Right lobe of liver (tissue), 4 donors: ENCODE measurements around the gene FAM227B.

Source experiments
- CTCF ChIP-seq, 4 donors: fragments of 200-600 bp in 3 of 4; fragments of 450-650 bp in 1 of 4; IDR thresholded peaks; one replicate each; pipeline versions ENCODE4 v1.5.1 to v1.8.0; 2016 to 2022; ENCODE audit warnings: antibody characterized with exemption in 4 of 4, mild to moderate bottlenecking in 2 of 4
- POLR2A ChIP-seq: fragments of 450-650 bp; IDR thresholded peaks from one replicate; pipeline ENCODE4 v1.6.1; 2017; ENCODE audit warnings: antibody characterized with exemption, mild to moderate bottlenecking
- donor health status: DM: no; HTN: no; CAD: no.
- donor health status: DM: no; HTN: no; CAD: no.
- donor health status: DM: no; HTN: yes; CAD: no.

GRCh38 chr15:49458145-49458544, 162.5 kb downstream of the FAM227B start:
- TF ChIP-seq CTCF (IDR thresholded peaks at IDR 0.05): no peak
- no peak for TF ChIP-seq POLR2A
